Fibroblast of skin of right biceps (primary cell): ENCODE results near the gene ATG14.
"Not testable (repeated sequence)": the region's sequence is repeated elsewhere in the genome, so short reads cannot be mapped to it uniquely, and the experiment has no call there.

ENCODE experiments used
- DNase-seq: peaks from one replicate; pipeline ENCODE4 v3.0.0-alpha.2; 2013

The ATG14 gene, protein sequence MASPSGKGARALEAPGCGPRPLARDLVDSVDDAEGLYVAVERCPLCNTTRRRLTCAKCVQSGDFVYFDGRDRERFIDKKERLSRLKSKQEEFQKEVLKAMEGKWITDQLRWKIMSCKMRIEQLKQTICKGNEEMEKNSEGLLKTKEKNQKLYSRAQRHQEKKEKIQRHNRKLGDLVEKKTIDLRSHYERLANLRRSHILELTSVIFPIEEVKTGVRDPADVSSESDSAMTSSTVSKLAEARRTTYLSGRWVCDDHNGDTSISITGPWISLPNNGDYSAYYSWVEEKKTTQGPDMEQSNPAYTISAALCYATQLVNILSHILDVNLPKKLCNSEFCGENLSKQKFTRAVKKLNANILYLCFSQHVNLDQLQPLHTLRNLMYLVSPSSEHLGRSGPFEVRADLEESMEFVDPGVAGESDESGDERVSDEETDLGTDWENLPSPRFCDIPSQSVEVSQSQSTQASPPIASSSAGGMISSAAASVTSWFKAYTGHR

DNA sequence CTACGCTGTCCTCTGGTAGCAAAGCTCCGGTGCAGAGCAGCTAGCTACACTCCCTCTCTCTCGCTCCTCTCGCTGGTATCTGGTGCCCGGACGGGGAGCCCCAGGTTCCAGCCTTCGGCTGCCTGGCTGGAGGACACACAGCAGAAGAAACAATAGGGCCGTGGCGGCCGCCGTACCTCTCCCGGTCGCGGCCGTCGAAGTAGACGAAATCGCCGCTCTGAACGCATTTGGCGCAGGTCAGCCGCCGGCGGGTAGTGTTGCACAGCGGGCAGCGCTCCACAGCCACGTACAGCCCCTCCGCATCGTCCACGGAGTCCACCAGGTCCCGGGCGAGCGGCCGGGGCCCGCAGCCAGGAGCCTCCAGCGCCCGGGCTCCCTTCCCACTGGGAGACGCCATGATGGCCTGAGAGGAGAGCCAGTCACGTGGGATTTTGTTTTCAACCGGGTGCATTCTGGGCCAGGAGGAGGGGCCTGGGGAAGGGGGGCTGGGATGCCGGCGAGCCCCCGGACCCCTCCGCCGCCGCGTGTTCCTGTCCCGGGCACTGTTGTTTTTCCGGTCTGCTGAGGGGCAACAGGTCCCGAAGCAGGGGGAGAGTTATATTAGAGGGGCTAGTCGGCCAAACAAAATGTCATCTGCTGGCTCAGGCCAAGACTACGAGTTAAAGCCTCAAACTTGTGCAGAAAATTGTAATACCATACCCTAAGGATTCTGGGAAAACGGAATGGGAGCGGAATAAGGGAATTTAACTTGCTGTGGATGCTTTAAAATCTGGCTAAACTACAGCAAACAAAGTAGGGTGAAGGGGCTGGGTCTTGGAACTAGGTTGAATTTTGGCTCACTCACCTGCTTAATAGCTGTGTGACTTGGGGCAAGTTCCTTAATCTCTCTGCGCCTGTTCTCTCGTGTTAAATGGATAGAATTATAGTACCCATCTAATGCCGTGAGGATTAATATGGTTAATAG, at the start of gene ATG14:
Gene ATG14 (minus strand): TSS at position 405 of the 964 bp plus-strand sequence. CDS start 8 bp downstream, at position 397.
- DNase-seq, result peak; percentile 85

DNA sequence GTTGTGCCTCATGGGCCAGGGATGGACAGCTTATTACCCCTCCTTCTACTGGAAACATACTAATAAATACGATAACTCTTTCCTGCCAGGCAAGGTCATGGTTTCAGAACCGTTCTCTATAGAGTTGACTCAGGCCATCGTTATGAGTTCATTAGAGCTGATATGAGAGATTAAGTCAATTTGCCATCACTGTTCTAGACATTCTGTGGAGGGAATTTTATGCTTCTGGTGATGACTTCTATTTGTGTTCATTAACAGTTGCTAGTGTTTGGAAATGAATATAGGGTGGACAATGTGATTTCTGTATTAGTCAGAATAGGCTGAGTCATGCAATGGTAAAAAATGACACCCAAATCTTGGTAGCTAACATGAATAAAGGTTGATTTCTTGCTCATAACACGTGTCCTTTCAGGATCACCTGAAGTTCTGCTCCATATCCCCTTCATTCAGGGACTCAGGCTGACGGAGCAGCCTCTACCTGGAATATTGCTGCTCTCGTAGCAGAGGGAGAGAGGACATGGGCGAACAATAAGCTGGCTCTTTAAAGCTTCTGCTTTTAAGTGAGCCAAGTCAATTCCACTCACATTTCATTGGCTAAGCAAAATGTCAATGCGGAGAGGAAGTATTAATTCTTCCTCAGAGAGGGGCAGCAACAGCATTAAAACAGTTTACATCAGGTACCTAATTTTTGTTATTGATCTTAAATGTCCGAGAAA, 47.3 kb upstream of the ATG14 start:
- peak; percentile 61 for DNase-seq

DNA sequence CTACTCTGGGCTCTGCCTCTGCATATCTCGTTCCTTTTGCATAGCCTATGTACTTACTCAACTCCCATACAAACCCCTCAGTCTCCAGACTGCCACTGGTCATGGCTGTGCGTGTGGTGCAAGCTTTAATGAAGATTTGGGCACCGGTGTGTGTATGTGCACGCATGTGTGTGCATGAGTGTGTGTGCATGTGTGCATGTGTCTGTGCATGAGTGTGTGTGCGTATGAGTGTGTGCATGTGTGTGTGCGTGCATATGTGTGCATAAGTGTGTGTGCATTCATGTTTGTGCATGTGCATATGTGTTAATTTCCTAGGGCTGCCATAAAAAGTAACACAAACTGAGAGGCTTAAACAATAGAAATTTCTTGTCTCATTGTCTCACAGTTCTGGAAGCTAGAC, 45.9 kb upstream of the ATG14 start:
- no peak for DNase-seq

DNA sequence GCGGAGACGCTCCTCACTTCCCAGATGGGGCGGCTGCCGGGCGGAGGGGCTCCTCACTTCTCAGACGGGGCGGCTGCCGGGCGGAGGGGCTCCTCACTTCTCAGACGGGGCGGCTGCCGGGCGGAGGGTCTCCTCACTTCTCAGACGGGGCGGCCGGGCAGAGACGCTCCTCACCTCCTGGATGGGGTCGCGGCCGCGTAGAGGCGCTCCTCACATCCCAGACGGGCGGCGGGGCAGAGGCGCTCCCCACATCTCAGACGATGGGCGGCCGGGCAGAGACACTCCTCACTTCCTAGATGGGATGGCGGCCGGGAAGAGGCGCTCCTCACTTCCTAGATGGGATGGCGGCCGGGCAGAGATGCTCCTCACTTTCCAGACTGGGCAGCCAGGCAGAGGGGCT, 44.8 kb upstream of the ATG14 start:
- not testable (repeated sequence) for DNase-seq

DNA sequence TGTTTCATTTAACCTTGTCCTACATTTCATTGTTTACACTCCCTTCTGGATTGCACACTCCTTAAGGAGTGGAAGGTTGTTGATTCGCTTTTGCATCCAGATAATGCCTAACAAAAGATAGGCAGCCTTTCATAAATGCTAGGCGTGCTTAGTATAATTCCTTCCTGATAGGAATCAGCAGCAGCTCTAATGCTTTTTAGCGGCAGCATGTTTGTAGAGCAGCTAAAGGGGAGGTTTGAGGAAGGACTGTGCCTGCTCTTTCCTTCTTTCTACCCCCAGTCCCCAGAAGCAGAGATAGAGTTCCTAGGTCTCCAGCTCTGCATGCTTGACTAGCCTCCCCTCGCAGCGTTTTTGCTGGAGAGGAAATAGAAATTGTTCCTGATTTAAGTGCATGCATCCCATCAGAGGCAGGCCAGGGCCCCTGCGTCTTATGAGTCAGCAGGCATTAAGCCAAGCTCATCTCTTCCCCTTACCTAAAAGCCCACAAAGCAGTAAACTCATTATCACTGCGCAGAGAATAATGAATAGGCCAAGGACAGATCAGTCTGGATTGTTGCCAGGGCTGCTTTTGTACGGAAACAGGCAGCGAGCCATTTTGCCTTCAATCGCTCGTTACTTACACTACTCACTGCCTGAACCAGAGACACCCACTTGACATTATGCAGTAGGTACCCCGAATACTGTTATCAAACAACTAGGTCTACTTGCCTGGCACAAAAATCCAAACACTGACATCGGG, 42.8 kb upstream of the ATG14 start:
- DNase-seq, result peak; percentile 95

DNA sequence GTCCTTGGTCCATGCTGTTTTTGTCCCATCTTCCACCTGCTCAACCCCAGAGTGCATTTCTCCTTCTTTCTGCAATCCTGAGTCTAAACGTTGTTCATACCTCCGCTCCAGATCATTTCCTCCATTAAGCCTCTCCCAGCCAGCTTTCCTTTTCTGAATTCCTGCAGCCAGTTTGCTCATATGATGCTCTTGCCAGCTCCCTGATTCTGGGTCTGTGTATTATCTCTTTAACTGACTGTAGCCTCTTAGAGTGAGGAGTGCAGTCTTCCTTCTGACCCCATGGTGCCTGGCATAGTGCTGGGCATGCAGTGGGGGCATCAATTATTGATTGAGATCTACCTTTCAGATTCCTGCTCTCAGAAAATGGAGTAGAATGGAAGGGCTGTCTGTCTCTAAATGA, 40.3 kb upstream of the ATG14 start:
- DNase-seq, result no peak

DNA sequence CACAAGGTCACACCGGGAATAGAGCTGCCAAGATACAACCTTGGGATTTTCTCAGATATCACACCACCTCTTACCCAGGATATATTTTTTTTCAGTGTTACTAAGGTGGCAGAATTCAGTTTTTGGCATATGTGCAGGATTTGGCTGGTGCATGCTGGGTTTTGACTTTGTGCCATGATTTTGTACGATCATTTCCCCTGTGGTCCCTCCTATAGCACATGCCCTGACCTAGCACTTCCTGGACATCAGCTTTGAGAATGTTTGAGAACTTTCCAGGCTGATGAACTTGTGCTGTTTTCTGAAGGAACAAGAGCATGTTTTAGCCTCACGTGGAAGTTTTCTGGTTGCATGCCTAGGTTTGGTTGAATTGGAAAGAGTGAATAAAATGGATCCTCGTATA, 39.8 kb upstream of the ATG14 start:
- peak; percentile 15 for DNase-seq

DNA sequence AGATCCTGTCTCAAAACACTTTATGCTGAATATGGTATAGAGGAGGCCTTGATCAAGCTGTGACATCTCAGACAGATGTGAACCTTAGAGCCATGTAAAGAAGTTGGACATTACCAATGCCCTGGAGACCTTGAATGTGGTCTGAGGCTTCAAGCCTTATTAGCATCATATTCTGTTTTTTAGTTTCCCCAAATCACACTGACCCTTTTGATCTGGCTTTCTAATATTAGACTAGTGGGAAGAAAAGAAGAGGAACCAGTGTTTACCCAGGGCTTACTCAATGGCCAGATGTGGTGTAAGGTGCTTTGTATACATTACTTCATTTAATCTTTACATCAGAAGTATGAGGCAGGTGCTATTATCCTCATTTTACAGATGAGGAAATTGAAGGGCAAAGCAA, 39.4 kb upstream of the ATG14 start:
- DNase-seq, result no peak

DNA sequence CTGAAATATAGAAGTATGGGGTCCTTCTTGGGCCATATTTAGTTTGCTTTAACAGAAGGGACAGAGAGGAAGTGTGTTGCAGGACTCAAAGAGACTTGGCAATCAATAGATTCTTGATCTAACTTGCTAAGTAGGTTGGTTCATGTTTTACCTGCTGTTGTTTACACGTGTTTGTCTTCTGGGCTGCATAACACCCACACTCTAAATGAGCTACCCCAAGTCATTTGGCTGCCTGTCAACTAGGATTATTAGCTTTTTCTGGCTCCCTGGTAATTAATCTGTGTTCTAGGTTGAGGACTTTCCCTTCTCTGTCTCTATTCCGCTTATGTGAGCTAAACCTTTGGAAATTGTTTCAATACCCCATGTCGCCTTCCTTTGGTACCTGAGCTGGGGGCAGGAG, 38.9 kb upstream of the ATG14 start:
- DNase-seq, result no peak

DNA sequence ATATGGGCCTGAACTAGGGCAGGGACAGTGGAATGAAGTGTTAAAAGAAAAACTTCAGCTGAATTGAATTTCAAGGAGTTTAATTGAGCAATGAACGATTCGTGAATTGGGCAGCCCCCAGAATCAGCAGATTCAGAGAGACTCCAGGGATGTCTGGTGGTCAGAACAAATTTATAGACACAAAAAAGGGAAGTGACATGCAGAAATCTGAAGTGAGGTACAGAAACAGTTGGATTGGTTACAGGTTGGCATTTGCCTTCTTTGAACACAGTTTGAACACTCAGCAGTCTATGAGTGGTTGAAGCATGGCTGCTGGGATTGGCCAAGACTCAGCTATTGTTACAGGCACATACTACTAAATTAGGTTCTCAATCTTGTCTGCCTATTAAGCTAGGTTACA, 38.5 kb upstream of the ATG14 start:
- DNase-seq, result no peak

DNA sequence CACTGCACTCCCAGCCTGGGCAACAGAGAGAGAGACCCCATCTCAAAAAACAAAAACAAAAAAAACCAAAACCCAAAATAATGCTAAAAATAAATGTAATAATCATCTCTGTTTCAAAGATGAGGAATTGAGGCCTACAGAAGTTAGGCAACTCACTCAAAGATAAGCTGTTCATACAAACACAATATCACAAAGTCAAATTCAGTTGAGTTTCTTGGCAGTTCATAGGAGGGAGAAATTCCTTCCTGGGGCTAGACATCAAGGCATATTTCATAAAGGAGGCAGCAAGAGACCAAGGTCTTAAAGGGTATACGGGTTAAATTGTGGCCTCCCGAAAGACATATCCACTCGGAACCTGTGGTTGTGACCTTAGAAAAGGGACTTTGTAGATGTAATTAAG, 37.5 kb upstream of the ATG14 start:
- no peak for DNase-seq

DNA sequence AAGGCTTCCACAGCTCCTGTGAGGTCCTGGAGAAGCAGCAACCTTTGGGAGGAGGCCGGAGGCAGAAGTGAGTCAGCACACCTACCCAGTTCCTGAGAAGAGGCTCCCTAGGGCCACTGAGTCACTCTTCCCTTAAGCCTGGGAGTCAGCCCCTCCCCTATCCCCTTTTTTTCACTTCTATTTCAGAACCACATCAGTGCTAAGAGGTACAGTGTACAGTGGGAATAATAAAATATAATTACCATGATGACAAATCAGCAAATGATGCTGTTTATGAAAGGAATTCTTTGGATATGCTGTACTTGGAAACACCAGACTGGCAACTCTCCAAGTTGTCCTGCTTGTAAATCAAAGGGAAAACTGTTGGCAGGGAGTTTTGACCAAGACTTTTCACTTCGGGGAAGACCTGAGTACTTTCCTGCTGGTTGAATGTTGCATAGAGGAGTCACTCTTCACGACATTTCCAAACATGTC, 36.5 kb upstream of the ATG14 start:
- DNase-seq, result peak; percentile 99

DNA sequence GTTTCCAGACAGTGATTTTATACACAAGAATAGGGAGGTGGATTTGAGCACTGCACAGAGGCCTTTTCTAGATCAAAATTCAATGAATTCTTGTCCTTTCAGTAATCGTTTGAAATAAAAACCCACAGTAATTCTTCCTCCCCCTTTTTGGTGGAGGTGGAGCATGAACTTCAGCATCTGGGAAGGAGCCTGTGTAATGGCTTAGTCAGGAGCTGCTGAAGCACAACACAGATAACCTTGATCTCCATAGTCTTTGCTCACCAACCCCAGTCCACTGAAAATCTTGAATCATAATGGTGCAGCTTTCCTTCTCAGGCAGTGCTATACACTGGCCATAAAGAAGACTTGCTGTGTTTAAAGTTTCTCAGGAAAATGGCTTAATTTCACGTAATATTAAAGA, 35.2 kb upstream of the ATG14 start:
- DNase-seq, result peak; percentile 89

DNA sequence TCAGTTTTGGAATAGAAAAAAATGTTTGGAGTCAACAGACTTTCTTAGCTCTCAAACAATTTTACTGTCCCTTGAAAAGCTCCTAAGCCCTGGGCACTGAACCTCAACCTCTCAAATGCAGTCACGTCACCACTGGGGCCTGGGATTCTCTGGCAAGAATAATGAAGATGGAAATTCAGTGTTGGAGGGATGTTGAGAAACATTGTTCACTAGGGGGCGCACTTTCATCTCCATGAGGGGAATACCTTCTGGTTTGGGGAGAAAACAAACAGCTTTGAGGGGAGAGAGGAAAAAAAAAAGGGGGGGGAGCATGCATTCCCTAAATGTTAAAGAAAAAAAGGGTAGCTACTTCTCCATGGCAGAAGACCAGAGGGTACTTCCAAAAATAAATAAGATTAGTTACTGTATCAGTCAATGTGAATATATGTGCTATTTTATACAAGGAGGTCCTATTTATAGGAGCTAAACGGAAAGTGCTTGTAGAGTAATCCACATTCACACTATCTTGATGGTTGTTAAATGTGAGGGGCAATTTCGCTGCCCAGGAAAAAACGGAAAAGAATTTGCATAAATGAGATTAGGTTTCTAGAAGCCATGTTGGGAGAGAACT, 34.6 kb upstream of the ATG14 start:
- peak; percentile 80 for DNase-seq

DNA sequence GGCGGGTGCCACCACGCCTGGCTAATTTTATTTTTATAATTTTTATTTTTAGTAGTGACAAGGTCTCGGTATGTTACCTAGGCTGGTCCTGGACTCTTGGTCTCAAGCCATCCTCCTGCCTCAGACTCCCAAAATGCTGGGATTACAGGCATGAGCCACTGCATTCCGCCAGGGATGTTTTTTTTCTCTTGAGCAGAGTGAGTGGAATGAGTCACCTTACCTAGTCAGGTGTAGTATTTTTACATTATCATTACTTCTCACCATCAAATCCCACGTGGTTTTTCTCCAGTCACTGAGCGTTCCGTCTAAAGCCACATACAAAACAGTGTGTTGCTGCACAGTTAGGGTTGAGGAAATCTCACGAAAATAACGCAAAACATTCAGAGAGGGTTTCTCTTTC, 29.7 kb upstream of the ATG14 start:
- no peak for DNase-seq

DNA sequence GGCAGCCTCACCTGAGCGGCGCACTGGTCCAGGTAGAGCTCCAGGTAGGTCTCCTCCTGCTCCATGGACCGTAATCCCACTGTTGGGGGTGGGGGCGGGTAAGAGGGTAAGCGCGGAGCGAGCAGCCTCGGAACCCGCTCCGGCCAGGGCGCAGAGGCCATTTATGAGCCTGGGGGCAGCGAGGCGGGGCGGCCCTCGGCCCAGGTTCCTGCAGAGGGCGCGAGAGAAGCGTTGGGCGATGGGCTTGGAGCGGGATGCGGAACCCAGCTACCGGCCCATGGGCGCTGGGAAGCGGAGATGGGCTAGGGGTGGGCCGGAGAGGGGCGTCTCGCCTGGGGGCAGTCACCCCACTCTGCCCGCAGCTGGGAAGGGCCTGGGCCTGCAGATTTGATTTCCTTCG, 28.8 kb upstream of the ATG14 start, which contains the start of gene TBPL2:
Gene TBPL2 (minus strand): TSS at position 232 of the 400 bp plus-strand sequence. CDS start 167 bp downstream, at position 65.
- DNase-seq, result no peak

DNA sequence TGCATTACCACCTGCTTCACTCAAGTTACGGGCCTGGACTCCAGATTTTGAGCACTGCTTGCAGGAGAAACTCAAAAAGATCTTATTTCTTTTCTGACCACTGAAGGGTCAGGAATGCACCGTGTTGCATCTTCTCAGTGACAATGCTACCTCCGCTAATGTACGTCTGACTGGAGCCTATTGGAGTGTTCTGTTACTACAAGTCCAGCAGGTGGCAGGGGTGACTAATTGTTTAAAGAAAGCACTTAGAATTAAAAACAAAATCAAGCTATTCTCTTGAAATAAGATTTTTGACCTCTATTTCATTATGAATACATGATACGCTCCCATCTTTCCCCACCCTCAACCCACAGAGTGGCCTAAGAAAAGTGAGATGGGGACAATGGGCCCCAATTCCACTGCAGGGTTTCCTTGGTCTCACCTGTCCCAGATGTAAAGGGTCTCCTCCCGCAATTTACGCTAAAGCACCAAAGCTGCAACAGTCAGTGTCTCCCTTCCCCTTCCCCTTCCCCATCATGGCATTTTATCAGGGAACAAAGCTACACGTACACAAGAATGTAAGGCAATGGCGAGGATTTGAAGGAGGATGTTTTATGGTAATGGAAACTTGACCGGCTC, 26.5 kb upstream of the ATG14 start:
- DNase-seq, result peak; percentile 50

DNA sequence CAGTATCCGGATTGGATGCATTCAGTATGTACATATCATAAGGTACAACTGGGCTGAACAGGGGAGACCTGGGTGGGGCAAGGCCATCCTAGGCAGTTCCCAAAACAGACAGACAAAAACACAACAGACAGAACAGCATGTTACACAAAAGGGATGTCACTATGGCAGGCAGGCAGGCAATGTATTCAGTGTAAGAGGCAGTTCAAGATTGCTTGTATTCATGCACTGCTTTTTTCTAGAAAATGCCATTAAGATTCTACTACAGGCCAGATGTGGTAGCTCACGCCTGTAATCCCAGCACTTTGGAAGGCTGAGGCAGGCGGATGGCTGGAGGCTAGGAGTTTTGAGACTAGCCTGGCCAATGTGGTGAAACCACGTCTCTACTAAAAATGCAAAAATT, 25.3 kb upstream of the ATG14 start:
- no peak for DNase-seq

DNA sequence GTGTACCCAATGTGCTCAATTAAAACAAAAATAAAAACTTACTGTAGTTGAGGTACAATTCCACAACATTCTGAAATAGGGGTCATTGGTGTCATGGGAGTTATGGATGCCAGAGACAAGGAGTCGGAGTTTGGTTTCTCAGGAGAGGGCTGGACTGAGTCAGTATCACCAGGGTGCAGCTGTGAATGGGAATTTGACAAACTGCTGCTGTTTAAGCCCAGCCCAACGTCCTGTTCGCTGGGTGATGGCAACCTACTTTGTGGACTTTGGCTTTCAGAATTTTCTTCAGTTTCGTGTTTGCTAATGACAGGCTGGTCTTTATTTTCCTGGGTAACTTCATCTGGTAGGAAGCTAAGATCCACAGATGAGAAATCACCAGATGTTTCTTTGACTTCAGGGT, 24.9 kb upstream of the ATG14 start:
- DNase-seq, result no peak

DNA sequence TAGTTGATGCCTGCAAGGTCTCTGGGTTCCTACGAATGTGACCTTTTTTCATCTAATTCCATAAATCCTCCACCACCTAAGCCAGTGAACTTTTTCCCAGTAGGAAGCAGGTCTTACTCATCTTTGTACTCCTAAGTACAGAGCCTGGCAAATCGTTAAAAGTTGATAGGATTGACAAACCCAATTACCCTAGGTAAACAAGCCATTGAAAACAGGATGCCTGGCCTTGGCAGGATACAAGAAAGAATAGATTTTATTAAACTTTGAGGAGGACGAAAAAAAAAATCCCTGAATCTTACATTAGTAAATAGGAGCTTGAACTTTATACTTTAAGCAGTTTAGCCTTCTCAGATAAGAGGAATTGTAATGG, 23.2 kb upstream of the ATG14 start:
- DNase-seq, result no peak
